IMR-90 (cell line): Measurements from ENCODE around the gene OSCAR. TPM values are rescaled to one million over a fixed set of nuclear protein-coding genes. Genes with fewer than 3 reads are reported as not detected.

ENCODE experiments used
- ATAC-seq: fragments of 200-7000 bp; cut with Tn5 transposase; 2 replicates; pipeline ENCODE4 v1.9.1; 2020; ENCODE audit warnings: low read depth, mild to moderate bottlenecking, moderate library complexity
- BruUV-seq: library from RNA; stranded (reverse); fragments of 400-500 nt; replicated peaks from 2 replicates; lab custom pipeline; 2021; lab: Mats Ljungman, UMichigan
- CTCF ChIA-PET: fragments of 300-600 bp; formaldehyde crosslinking; extraction: SDS; loops from one replicate; lab custom pipeline; 2021; ENCODE audit warnings: antibody characterized with exemption; lab: Yijun Ruan, JAX
- POLR2A ChIA-PET: fragments of 300-600 bp; sonication (Branson Sonifier 250); formaldehyde crosslinking; loops from one replicate; lab custom pipeline; 2022; ENCODE audit warnings: antibody characterized with exemption; ENCODE audit not compliant: unreplicated experiment; lab: Charles Lee
- DNase-seq: peaks from one replicate; pipeline ENCODE4 v3.0.0; 2013
- H2AFZ ChIP-seq: replicated peaks from 2 replicates; pipeline ENCODE3; 2013; ENCODE audit warnings: low read length, mild to moderate bottlenecking; ENCODE audit not compliant: poor library complexity
- H2AK5ac ChIP-seq: 2 replicates; pipeline ENCODE4 v1.6.1; 2013; ENCODE audit warnings: low read depth, low read length, inconsistent platforms
- H2AK9ac ChIP-seq: replicated peaks from 2 replicates; pipeline ENCODE3; 2013; ENCODE audit warnings: mild to moderate bottlenecking, low read depth, low read length, moderate library complexity; ENCODE audit not compliant: poor library complexity
- H2BK120ac ChIP-seq: 2 replicates; pipeline ENCODE4 v1.6.1; 2013; ENCODE audit warnings: low read depth, low read length, inconsistent platforms
- H2BK15ac ChIP-seq: 3 replicates; pipeline ENCODE4 v1.6.1; 2013; ENCODE audit warnings: low read depth, low read length, inconsistent platforms
- H2BK20ac ChIP-seq: 2 replicates; pipeline ENCODE4 v1.6.1; 2013; ENCODE audit warnings: low read depth, mild to moderate bottlenecking, inconsistent platforms, low read length, moderate library complexity
- H2BK5ac ChIP-seq: 2 replicates; pipeline ENCODE4 v1.6.1; 2013; ENCODE audit warnings: mild to moderate bottlenecking, low read depth, low read length, inconsistent platforms; ENCODE audit not compliant: poor library complexity, severe bottlenecking
- H3K14ac ChIP-seq: replicated peaks from 2 replicates; pipeline ENCODE4 v1.6.1; 2013; ENCODE audit warnings: low read depth, low read length, inconsistent platforms
- H3K18ac ChIP-seq: 2 replicates; pipeline ENCODE4 v1.6.1; 2013; ENCODE audit warnings: low read depth, low read length, control low read depth
- H3K23ac ChIP-seq: 2 replicates; pipeline ENCODE4 v1.6.1; 2013; ENCODE audit warnings: low read depth, low read length, inconsistent platforms
- H3K27ac ChIP-seq: 2 replicates; pipeline ENCODE4 v1.5.1; 2013; ENCODE audit warnings: mild to moderate bottlenecking, control low read depth, low read length; ENCODE audit not compliant: insufficient read depth
- H3K27me3 ChIP-seq: 2 replicates; pipeline ENCODE4 v1.6.1; 2013; ENCODE audit warnings: low read length; ENCODE audit not compliant: control insufficient read depth, insufficient read depth
- H3K36me3 ChIP-seq: 2 replicates; pipeline ENCODE4 v1.6.1; 2013; ENCODE audit warnings: low read length, mixed read lengths; ENCODE audit not compliant: control insufficient read depth, insufficient read depth
- H3K4ac ChIP-seq: 2 replicates; pipeline ENCODE4 v1.6.1; 2013; ENCODE audit warnings: low read depth, low read length, inconsistent platforms
- H3K4me1 ChIP-seq: 2 replicates; pipeline ENCODE4 v1.6.1; 2013; ENCODE audit warnings: low read length, mixed read lengths; ENCODE audit not compliant: control insufficient read depth, insufficient read depth
- H3K4me2 ChIP-seq: 2 replicates; pipeline ENCODE4 v1.6.1; 2013; ENCODE audit warnings: low read depth, mild to moderate bottlenecking, control low read depth, low read length, moderate library complexity
- H3K4me3 ChIP-seq: 2 replicates; pipeline ENCODE4 v1.5.1; 2013; ENCODE audit warnings: low read depth, mild to moderate bottlenecking, control low read depth, low read length, moderate library complexity; ENCODE audit not compliant: insufficient read depth
- H3K56ac ChIP-seq: 2 replicates; pipeline ENCODE4 v1.6.1; 2013; ENCODE audit warnings: low read length, inconsistent platforms; ENCODE audit not compliant: insufficient read depth; ENCODE audit errors: extremely low read depth
- H3K79me1 ChIP-seq, 2 experiments: 2 replicates each; pipeline ENCODE4 v1.6.1; 2013; ENCODE audit warnings: low read length in 2 of 2, inconsistent platforms in 1 of 2, low read depth in 1 of 2
- H3K9ac ChIP-seq: 2 replicates; pipeline ENCODE4 v1.6.1; 2013; ENCODE audit warnings: low read depth, low read length, control low read depth
- H3K9me1 ChIP-seq: 2 replicates; pipeline ENCODE4 v1.6.1; 2013; ENCODE audit warnings: low read length, inconsistent platforms; ENCODE audit not compliant: insufficient read depth
- H3K9me3 ChIP-seq: 2 replicates; pipeline ENCODE4 v1.6.1; 2013; ENCODE audit warnings: low read length; ENCODE audit not compliant: control insufficient read depth, insufficient read depth
- H4K20me1 ChIP-seq: 2 replicates; pipeline ENCODE4 v1.6.1; 2013; ENCODE audit warnings: low read length, inconsistent platforms; ENCODE audit not compliant: insufficient read depth
- H4K5ac ChIP-seq: 2 replicates; pipeline ENCODE4 v1.6.1; 2013; ENCODE audit warnings: mild to moderate bottlenecking, low read depth, low read length, control low read depth
- H4K8ac ChIP-seq, 2 experiments: 2 replicates each; pipeline ENCODE4 v1.6.1; 2013; ENCODE audit warnings: low read depth in 2 of 2, low read length in 2 of 2, control low read depth in 1 of 2, inconsistent platforms in 1 of 2
- H4K91ac ChIP-seq: 2 replicates; pipeline ENCODE4 v1.6.1; 2013; ENCODE audit warnings: low read depth, low read length, inconsistent platforms; ENCODE audit not compliant: insufficient read depth
- MAFK ChIP-seq: IDR thresholded peaks from 2 replicates; pipeline ENCODE4 v1.6.1; 2012; ENCODE audit warnings: low read depth, low read length, improper control_type of control experiment
- MAZ ChIP-seq: IDR thresholded peaks from 2 replicates; pipeline ENCODE4 v1.6.1; 2012; ENCODE audit warnings: low read depth, mild to moderate bottlenecking, low read length, improper control_type of control experiment, moderate library complexity, borderline replicate concordance
- MXI1 ChIP-seq: IDR thresholded peaks from 2 replicates; pipeline ENCODE4 v1.6.1; 2012; ENCODE audit warnings: low read depth, mild to moderate bottlenecking, low read length, moderate library complexity, borderline replicate concordance
- WGBS, 2 experiments: methylation state at CpG; one replicate each; pipeline versions ENCODE4 v1.1.5 to v1.1.7; 2013; ENCODE audit warnings: missing lambda C conversion rate in 2 of 2; ENCODE audit not compliant: insufficient read length in 1 of 2; ENCODE audit errors: extremely low coverage in 2 of 2; 5-methylcytosine and 5-hydroxymethylcytosine counted together
- dilution Hi-C: fragments of 300-500 bp; cut with HindIII; formaldehyde crosslinking; loops from one replicate; pipeline ENCODE4 v1.14.3; 2018; ENCODE audit warnings: low sequenced_read_pairs; ENCODE audit not compliant: unreplicated experiment
- in situ Hi-C: fragments of 300-500 bp; cut with MboI; formaldehyde crosslinking; loops from 3 replicates; pipeline ENCODE4 v1.14.3; 2019; ENCODE audit warnings: low sequenced_read_pairs, inconsistent platforms, mixed read lengths
- intact Hi-C: fragments of 100-400 bp; cut with micrococcal nuclease; formaldehyde crosslinking; loops from 2 replicates; pipeline ENCODE4 v1.10.0; 2022
- polyA plus RNA-seq, 3 experiments: library from polyadenylated mRNA; depleted of rRNA; stranded (reverse); fragments of >200 nt; gene quantifications; 2 replicates each; pipeline ENCODE4 v1.2.3, GENCODE V29; 2012; ENCODE audit warnings: low replicate concordance in 1 of 3
- total RNA-seq: library from RNA; depleted of rRNA; stranded (reverse); fragments of >200 nt; gene quantifications from 2 replicates; pipeline ENCODE4 v1.2.3, GENCODE V29; 2012

The OSCAR gene
- total and polyA plus RNA-seq, 2 of the 4 experiments (the other 2 are of a cell fraction) = 0.15 TPM; not detected in 1

DNA sequence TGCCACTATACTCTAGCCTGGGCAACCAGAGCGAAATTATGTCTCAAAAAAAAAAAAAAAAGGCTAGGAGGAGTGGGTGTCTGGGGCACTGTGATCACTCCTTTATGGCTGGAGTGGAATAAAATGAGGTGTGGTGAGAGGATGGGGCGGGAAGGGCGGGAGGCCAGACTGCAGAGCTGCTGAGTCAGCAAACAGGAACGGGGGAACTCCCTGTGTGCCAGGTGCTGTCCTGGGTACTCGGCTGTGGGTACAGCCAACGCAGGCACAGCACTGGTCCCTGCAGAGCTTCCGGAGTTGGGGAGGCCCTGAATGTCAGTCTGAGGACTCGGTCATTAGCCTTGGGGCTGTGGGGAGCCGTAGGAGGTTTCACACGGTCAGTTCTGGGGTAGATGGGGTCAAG lies 20.7 kb upstream of the OSCAR start:
- no TSS peak for BruUV-seq
- in situ Hi-C loops (loop anchor here (25.0 kb wide), 1 partner anchor 341 kb away; the partner anchor contains the start of genes CDC42EP5 and LENG9), intact Hi-C loops (no loop called here), dilution Hi-C loops (no loop called here)
- Histone ChIP-seq H3K4ac (no peak overlapping the region), H2BK15ac (no peak overlapping the region), H2AK5ac (no peak overlapping the region), H3K27me3 (no peaks in the 10 kb centered on the region), H4K5ac (no peak overlapping the region), H3K9me3 (no peaks in the 10 kb centered on the region), H3K18ac (no peak overlapping the region), H2AK9ac (no peak overlapping the region), H4K91ac (no peak overlapping the region), H3K4me1 (no peaks in the 10 kb centered on the region; the same call in 1 of the 2 replicates), H2BK20ac (no peak overlapping the region), H3K79me1 (peaks cover 14 to 23% of the 10 kb centered on the region in 2 experiments), H3K36me3 (peaks cover 63% of the 10 kb centered on the region), H3K23ac (no peak overlapping the region), H3K9me1 (no peaks in the 10 kb centered on the region), H3K4me2 (no peak overlapping the region), H3K56ac (no peak overlapping the region), H3K27ac (no peak overlapping the region), H3K9ac (no peak overlapping the region), H2BK5ac (no peak overlapping the region), H4K20me1 (no peaks in the 10 kb centered on the region), H4K8ac (no peak overlapping the region), H3K14ac (no peak overlapping the region), H2BK120ac (no peak overlapping the region), H2AFZ (no peak overlapping the region), H3K4me3 (no peak overlapping the region)
- DNase-seq (no peak), ATAC-seq (no peak)
- CTCF ChIA-PET = no interaction called here
- TF ChIP-seq MXI1 (no peak), MAFK (peak; percentile 87), MAZ (no peak)
- 100% methylated on average over 1 of the region's 10 CpGs; no CpG with 5 or more reads in 1 of the 2 experiments for WGBS, 2 experiments
- POLR2A ChIA-PET = no interaction called here
